Measurements from ENCODE around the gene KMT5B. TPM values are rescaled to one million over a fixed set of nuclear protein-coding genes. Genes with fewer than 3 reads are reported as not detected.
"Not testable (repeated sequence)": the region's sequence is repeated elsewhere in the genome, so short reads cannot be mapped to it uniquely, and the experiment has no call there.

The KMT5B gene
- total RNA-seq = 15.7 and 25.0 TPM in 2 replicates

- peak; percentile 61 to 81 for DNase-seq (ENCODE audit: low read depth in 2 of 2)
These were observed at the start of gene KMT5B for GRCh38 chr11:68213135-68213515. TSS of gene KMT5B (minus strand) at chr11:68213296. CDS start at chr11:68190076, 23,220 bp downstream.

DNA sequence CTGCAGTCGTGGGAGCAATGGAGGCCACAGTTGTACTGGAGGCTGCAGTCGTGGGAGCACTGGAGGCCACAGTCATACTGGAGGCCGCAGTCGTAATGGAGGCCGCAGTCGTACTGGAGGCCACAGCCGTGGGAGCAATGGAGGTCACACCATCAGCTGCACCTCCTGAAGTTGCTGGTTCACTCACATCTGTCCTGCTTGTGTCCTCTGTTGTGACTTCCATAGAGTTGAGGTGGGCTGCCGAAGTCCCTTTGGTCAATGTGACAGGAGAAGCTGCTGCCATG is 49.4 kb upstream of the KMT5B start:
- DNase-seq (ENCODE audit: low read depth in 2 of 2) = no peak

- DNase-seq (ENCODE audit: low read depth in 2 of 2) = no peak
These were observed 48.9 kb upstream of the KMT5B start for GRCh38 chr11:68261749-68262543.

DNA sequence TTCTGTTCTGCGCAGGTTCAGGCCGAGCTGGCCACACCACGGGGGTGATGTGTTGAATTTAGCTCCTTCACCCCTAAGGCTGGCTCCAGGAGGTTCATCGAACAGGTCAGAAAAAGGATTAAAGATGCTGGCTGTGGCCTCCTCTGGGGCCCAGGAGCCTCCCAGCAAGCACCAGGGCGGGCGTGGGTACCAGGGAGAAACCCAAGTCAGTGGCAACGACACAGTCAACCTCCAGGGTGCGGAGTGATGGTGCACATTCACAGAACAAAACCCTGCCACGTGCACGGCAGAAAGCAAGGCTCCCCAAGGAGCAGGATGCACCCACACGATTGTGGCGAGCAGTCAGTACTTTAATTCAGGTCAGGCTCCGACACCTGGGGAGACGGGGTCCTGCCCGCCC is 47.9 kb upstream of the KMT5B start:
- no peak for DNase-seq (ENCODE audit: low read depth in 2 of 2)

GRCh38 chr11:68260484-68260883 is 47.4 kb upstream of the KMT5B start:
- no peak for DNase-seq (ENCODE audit: low read depth in 2 of 2)

DNA sequence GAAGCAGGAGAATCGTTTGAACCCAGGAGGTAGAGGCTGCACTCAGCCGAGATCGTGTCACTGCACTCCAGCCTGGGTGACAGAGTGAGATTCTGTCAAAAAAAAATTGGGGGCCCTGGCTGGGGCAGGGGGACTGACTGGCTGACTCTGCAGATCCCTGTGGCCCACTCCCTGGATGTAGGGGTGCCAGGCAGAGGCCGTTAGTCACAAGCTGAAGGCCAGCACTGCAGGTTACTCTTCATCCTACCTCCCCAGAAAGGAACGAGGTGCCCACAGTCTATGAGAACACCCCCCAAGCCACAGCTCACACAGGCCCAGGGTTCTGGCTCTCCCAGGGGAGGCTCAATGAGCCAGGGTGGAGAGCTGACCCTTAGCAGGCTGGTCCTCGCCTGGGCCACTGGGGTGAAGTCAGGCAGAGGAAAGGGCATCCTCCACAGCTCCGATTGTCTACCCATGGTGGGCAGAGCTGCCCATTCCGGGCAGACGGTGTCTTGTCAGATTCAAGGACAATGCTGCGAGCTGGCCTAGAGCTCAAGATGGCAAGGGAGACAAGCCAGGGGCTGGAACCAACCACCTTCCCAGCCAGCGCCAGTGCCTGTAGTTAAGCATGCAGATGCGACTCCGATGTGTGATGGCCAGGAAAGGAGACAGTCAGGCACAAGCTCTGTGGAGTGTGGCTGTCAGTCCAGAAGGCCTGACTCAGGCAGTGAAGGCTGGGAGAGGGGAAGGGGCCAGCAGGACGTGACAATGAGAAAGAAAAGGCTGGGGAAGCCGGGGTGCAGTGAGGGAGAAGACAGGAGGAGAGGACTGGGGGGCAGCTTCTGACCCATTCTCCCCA is 46.2 kb upstream of the KMT5B start:
- DNase-seq (ENCODE audit: low read depth in 2 of 2) = no peak

DNA sequence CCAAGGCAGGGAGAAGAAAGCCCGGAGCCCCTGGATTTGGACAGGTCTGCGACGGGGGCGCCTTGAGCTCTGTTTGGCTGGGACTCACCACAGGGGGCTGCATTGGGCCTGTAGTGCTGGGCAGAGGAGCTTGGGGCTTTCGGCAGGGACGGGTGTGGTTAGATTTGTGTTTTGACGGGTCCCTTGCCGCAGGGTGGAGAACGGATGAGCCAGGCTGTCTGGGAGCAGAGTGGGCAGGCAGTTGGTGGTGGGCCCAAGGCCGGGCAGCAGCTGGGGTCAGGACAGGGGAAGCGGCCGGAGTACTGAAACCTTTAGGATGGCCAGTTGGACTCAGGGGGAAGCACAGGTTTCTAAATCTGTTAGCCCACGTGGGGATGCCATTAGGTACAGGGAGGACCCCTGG is 45.3 kb upstream of the KMT5B start:
- no peak for DNase-seq (ENCODE audit: low read depth in 2 of 2)

DNA sequence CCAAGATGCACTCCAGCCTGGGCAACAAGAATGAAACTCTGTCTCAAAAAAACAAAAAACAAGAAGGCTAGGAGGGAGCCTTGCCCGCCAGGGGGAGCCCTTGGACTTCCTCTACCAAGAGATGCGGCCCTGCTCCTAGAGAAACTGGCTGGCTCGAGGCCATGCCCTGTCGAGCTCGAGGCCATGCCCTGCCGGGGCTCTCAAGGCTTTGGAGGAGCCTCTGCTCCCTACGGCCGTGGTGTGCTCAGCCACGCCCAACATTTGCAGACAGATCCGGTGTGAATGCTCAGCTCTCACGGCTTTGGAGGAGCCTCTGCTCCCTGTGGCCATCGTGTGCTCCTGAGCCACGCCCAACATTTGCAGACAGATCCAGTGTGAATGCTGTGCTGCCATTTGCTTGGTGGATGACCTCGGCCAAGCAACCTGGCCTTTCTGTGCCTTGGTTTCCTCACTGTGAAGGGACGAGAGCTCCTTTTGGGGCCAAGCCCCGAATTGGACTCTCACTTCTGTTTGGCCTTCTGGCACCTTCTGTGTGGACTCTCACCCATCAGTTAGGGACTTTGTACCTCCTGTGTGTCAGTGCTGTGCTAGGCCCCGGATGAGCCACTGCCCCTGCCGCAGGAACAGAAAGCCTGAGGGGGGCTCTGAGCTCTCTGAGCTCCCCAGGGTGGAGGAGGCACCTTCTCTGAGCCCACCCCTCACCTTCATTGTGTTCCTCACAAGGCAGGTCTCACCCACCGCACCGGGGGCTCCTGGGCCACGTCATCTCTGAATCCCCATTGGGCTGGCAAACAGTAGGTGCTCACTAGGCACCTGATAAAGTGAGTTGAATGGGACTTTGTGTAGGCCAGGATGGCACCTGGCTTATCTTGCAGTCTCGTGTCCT is 44.6 kb upstream of the KMT5B start:
- DNase-seq (ENCODE audit: low read depth in 2 of 2) = peak; percentile 87

DNA sequence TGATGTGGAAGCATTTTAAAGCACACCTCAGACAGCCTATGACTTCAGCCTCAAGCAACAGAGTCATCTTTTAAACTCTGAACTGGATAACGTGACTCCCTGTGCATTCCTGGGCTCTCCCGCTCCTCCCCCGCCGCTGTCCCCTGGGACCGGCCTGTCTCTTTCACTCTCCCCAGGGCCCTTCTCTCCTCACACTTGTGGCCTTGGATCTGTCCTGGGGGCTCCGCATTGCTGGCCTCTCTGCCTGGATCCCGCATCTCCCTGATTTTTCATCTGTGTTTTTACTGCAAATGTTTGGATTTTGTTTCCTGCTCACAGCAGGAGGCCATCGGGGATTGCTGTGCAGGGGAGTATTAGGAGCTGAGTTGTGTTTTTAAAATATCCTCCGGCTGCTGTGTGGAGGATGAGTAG is 43.2 kb upstream of the KMT5B start:
- no peak for DNase-seq (ENCODE audit: low read depth in 2 of 2)

DNA sequence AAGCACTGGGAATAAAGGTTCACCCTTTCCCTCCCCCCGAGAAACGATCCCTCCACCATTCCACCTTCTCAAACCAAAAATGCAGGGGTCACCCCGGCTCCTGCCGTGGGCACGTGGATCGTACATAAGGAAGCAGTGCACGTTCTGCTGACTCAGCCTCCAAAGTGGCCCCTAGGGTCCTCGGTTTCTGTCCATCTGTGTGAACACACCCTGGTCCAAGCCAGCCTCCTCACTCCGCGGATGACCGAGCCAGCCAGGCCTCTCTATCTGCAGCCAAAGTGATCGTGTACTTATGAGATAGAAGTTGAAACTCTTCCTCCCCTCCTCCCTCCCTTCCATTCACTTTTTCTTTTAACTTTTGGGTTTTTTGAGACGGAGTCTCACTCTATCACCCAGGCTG is 42.4 kb upstream of the KMT5B start:
- DNase-seq (ENCODE audit: low read depth in 2 of 2) = no peak

GRCh38 chr11:68254421-68254820 is 41.3 kb upstream of the KMT5B start:
- DNase-seq (ENCODE audit: low read depth in 2 of 2) = no peak

DNA sequence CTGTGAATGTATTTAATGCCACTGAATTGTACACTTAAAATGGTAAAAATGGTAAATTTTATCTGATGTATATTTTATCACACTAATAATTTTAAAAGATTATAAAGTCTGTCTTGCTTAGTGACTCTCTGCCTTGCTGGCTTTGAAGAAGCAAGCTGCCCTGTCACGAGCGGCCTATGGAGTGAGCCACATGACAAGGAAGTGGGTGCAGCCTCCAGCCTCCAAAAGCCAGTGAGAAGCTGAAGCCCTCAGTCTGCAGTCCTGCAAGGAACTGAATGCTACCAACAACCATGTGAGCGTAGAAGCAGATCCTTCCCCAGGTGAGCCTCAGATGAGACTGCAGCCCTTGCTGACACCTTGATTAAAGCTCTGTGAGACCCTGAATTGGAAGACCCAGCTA is 38.7 kb upstream of the KMT5B start:
- no peak for DNase-seq (ENCODE audit: low read depth in 2 of 2)

- DNase-seq (ENCODE audit: low read depth in 2 of 2) = not testable (repeated sequence)
These were observed 31.8 kb upstream of the KMT5B start for GRCh38 chr11:68244912-68245311.

DNA sequence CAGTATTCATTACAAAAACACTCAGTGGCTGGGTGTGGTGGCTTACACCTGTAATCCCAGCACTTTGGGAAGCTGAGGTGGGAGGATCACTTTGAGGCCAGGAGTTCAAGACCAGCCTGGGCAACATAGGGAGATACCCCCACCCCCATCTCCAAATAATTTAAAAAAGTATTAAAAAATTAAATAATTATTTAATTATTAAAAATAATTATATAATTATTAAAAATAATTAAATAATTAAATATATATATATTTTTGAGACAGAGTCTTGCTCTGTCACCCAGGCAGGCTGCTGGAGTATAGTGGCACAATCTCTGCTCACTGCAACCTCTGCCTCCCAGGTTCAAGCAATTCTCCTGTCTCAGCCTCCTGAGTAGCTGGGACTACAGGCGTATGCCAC is 30.8 kb upstream of the KMT5B start:
- DNase-seq (ENCODE audit: low read depth in 2 of 2) = not testable (repeated sequence)

GRCh38 chr11:68242616-68243015 is 29.5 kb upstream of the KMT5B start:
- DNase-seq (ENCODE audit: low read depth in 2 of 2) = no peak

DNA sequence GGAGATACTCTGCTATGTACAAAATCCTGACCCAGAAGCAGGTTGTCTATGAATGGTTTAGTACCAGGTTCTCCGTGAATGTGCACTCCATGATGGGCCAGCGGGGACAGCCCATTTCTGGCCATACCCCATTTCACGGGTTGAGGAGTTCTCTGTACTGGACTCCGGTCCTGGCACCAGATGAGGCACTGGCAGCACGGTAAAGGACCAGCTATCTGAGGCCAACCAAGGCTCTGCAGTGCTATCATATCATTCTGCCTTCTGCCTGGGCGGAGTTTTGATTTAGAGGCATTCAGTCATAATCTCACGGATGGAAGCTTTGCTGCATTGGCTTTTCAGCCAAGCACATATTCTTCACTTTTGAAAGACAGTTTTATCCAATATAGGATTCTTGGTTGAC is 18.5 kb upstream of the KMT5B start:
- no peak for DNase-seq (ENCODE audit: low read depth in 2 of 2)

DNA sequence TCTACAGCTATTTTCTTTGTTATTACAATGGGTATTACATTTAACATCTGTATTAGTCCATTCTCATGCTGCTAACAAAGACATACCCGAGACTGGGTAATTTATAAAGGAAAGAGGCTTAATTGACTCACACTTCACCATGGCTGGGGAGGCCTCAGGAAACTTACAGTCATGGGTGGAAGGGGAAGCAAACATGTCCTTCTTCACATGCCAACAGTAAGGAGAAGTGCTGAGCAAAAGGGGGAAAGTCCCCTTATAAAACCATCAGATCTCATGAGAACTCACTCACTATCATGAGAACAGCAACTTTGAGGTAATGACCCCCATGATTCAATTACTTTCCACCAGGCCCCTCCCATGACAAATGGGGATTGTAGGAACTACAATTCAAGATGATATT is 16.5 kb upstream of the KMT5B start:
- DNase-seq (ENCODE audit: low read depth in 2 of 2) = no peak

DNA sequence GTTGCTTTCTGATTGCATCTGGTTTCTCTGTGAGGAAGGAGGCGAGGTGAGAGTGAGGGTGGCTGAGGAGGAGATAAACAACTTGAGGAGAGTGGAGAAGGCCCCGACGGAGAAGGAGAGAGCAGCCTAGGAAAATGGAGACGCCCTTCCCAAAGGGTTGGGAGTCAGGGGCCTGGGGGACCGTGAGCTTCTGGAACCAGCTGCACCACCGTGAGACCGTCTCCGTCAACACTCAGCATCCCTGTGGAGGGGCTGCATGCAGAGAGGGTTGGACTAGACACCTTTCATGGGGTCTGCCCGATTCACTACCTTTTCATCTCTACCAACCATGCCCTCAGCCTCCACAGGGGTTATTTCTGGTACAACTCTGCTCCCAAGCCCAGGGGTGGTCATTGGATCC is 13.3 kb upstream of the KMT5B start:
- DNase-seq (ENCODE audit: low read depth in 2 of 2) = no peak

- DNase-seq (ENCODE audit: low read depth in 2 of 2) = no peak
These were observed 11.5 kb upstream of the KMT5B start for GRCh38 chr11:68224606-68225005.

DNA sequence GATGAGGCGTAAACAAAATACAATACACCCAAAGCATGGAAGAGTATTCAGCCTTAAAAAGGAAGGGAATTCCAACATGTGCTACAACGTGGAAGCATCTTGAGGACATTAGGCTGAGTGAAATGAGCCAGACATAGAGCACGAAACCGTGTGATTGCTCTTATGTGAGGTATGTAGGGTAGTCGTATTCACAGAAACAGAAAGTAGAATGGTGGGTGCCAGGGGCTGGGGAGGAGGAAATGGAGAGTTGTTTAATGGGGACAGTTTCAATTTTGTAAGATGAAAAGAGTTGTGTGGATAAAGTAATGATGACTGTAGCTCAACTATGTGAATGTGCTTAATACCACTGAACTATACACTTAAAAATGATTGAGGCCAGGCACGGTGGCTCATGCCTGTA is 10.2 kb upstream of the KMT5B start:
- DNase-seq (ENCODE audit: low read depth in 2 of 2) = no peak

DNA sequence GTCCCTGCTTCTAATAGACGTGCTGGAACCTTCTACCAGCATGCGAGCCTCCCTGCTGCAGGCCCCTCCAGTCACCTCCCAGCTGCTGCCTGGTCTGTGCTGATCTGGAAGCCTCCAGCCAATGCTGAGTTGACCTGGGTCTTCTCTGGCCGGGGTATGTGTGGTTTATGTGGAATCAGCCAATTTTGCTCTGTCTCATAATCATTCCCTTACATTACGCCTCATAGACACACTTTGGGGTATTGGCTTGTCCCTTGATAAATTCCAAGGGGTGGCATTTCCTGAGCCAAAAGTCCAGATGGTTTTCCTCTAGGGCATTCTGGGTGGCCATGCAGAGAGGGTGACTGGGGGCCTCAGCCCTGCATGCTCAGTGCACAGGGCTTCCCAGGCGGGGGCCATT is 8.3 kb upstream of the KMT5B start:
- no peak for DNase-seq (ENCODE audit: low read depth in 2 of 2)
